ENCODE measurements around the gene MYO1B. TPM values are rescaled to one million over a fixed set of nuclear protein-coding genes. Genes with fewer than 3 reads are reported as not detected.

Gene MYO1B
- total RNA-seq, 1 experiment from 2014 or later: 43.2 TPM

- Histone ChIP-seq H3K79me2 (ENCODE audit: insufficient read depth, low read length) (peaks cover 12% of the 10 kb centered on the region; the same call in 1 of the 2 replicates), H4K8ac (replicated peaks; ENCODE audit: insufficient read length, low read depth, low read length) (no peak overlapping the region), H2AK5ac (ENCODE audit: insufficient read length, low read length) (no peak overlapping the region), H3K23me2 (ENCODE audit: insufficient read length, low read depth, low read length, poor library complexity, severe bottlenecking) (no peaks in the 10 kb centered on the region), H3K27me3 (ENCODE audit: insufficient read depth, low read length) (no peaks in the 10 kb centered on the region), H2BK15ac (ENCODE audit: low read depth, low read length) (no peak overlapping the region), H3K23ac (ENCODE audit: insufficient read length, low read depth, low read length) (no peak overlapping the region), H4K5ac (ENCODE audit: insufficient read length, low read depth, low read length) (no peak overlapping the region), H3K9me3 (ENCODE audit: control insufficient read depth, low read depth, low read length) (no peaks in the 10 kb centered on the region), H3K27ac (ENCODE audit: insufficient read length, low read depth, low read length) (no peak overlapping the region), H3K79me1 (ENCODE audit: insufficient read depth, low read depth, low read length, poor library complexity, severe bottlenecking) (peaks cover 7% of the 10 kb centered on the region), H3T11ph (ENCODE audit: low read length) (no peak overlapping the region), H3K18ac (ENCODE audit: insufficient read length, low read depth, low read length) (no peak overlapping the region), H3K9ac (ENCODE audit: extremely low read depth, insufficient read length, low read length) (no peak overlapping the region), H3K4me2 (ENCODE audit: insufficient read depth, insufficient read length, low read length) (no peak overlapping the region), H2AFZ (ENCODE audit: low read length) (no peak overlapping the region), H3K56ac (ENCODE audit: insufficient read length, low read depth, low read length) (no peak overlapping the region), H3K4me1 (ENCODE audit: insufficient read depth, low read length) (peaks cover 15% of the 10 kb centered on the region), H3K4ac (ENCODE audit: low read depth, low read length) (no peak overlapping the region), H2BK120ac (ENCODE audit: low read depth, low read length, poor library complexity, severe bottlenecking) (no peak overlapping the region), H4K20me1 (ENCODE audit: control insufficient read depth, insufficient read depth, insufficient read length) (no peaks in the 10 kb centered on the region), H4K91ac (ENCODE audit: insufficient read length, low read depth, low read length) (no peak overlapping the region), H2BK20ac (ENCODE audit: low read depth, low read length, poor library complexity, severe bottlenecking) (no peak overlapping the region), H3K14ac (ENCODE audit: insufficient read depth, low read length) (no peak overlapping the region), H2BK5ac (ENCODE audit: insufficient read length, low read length) (no peak overlapping the region), H2BK12ac (ENCODE audit: insufficient read length, low read depth, low read length) (no peak overlapping the region)
- Mint-ChIP-seq H3K27ac (peak overlapping the region in 1 of 3 experiments; percentile 43; a peak in 1 of 7 replicates), H3K36me3 (ENCODE audit: insufficient read depth in 1 of 3, low read depth in 3 of 3) (peaks cover 11 to 13% (median 12%) of the 10 kb centered on the region in 3 experiments; a peak in 6 of 7 replicates), H3K4me1 (peaks cover 47 to 55% of the 10 kb centered on the region in 2 experiments), H3K4me3 (no peak overlapping the region), H3K27me3 (ENCODE audit: low read depth) (no peaks in the 10 kb centered on the region; the same call in 1 of the 2 replicates), H3K9me3 (no peaks in the 10 kb centered on the region)
- no CpG with 5 or more reads among the region's 5 CpGs for WGBS (ENCODE audit: extremely low coverage, insufficient read length, low lambda C conversion rate)
- DNase-seq: no peak
- TF ChIP-seq CTCF (conservative IDR thresholded peaks at IDR 0.05): no peak
Observed at GRCh38 chr2:191276792-191277465, 31.7 kb downstream of the MYO1B start.

Measured in H9 (cell line).